Measurements from ENCODE around the gene TRAP1.

The TRAP1 gene

DNA sequence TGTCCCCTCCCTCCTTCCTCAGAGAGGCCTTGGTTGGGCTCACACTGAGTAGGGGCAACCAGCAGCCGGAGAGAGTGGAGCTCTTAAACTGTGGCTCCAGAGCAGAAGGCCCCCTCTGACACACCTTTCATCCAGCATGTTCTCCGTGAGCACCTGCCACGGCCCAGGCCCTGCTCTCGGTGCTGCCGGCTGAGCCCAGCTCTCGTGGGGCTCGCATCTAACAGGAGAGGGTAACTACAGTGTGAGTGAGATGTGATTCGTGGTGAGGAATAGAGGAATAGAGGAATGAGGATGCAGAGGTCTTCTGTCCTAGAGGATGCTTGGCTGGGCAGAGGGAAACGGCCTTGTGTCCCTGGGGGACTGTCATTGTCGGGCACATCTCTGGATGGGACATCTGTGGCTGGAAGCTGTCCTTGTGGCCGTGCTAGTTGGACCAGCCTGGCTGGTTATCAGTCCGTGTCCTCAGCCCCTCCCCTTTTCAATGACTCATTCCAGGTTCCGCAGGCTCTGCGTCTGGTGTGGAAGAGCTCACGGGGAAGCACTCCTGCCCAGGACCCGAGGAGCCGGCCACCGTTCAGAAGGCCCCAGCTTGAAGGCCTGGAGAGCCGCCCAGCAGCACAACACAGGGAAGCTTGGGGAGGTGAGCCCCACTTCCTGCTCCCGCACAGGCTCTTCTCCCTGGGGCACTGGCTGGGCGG lies 74.8 kb downstream of the TRAP1 start:
- H3K9me3 ChIP-seq (ENCODE audit: control insufficient read depth, low read length): no peaks in the 10 kb centered on the region
- 85 to 88% methylated on average over 21 of the region's 21 CpGs for WGBS, 2 experiments
- no peaks in the 10 kb centered on the region for H3K27me3 ChIP-seq (ENCODE audit: control insufficient read depth, insufficient read depth, low read length, poor library complexity, severe bottlenecking)
- peaks cover 25% of the 10 kb centered on the region for H3K4me1 ChIP-seq (ENCODE audit: control insufficient read depth, insufficient read depth, low read length)
- no peak overlapping the region for H3K4me3 ChIP-seq (ENCODE audit: insufficient read depth, low read depth, low read length)
- H3K27ac ChIP-seq (ENCODE audit: insufficient read depth, low read depth, low read length, poor library complexity, severe bottlenecking): no peak overlapping the region
- H3K36me3 ChIP-seq (ENCODE audit: control insufficient read depth, insufficient read depth, low read length): no peaks in the 10 kb centered on the region

DNA sequence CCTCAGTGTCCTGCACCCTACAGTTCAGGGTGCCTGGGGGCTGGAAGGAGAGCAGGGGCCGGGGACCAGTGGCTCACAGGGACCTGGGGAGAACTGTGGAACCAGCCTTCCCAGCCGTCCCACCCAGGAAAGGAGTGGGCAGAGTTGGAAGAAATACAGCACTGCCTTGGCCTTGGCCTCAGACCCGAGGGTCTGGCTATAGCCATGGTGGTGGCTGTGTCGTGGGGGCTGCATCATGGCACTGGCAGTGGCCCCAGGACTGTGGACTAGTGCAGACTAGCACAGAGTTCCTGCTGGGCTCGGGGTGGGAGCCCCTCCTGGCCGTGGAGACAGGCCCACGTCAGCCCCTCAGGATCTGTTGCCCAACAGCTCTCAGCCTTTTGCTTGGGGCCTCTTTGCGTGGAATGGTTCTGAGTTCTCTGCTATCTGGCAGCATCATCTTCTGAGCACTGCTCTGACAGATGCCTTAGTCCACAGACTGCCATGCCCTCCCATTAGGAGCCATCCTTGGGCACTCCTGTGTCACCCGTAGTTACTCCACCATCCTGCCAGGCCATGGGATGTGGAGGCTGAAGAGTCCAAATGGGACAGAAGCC lies 75.4 kb downstream of the TRAP1 start:
- H3K36me3 ChIP-seq (ENCODE audit: control insufficient read depth, insufficient read depth, low read length): no peaks in the 10 kb centered on the region
- H3K27me3 ChIP-seq (ENCODE audit: control insufficient read depth, insufficient read depth, low read length, poor library complexity, severe bottlenecking): no peaks in the 10 kb centered on the region
- 93 to 95% methylated on average over 9 of the region's 9 CpGs for WGBS, 2 experiments
- no peak overlapping the region for H3K27ac ChIP-seq (ENCODE audit: insufficient read depth, low read depth, low read length, poor library complexity, severe bottlenecking)
- no peaks in the 10 kb centered on the region for H3K9me3 ChIP-seq (ENCODE audit: control insufficient read depth, low read length)
- peaks cover 24% of the 10 kb centered on the region for H3K4me1 ChIP-seq (ENCODE audit: control insufficient read depth, insufficient read depth, low read length)
- no peak overlapping the region for H3K4me3 ChIP-seq (ENCODE audit: insufficient read depth, low read depth, low read length)

DNA sequence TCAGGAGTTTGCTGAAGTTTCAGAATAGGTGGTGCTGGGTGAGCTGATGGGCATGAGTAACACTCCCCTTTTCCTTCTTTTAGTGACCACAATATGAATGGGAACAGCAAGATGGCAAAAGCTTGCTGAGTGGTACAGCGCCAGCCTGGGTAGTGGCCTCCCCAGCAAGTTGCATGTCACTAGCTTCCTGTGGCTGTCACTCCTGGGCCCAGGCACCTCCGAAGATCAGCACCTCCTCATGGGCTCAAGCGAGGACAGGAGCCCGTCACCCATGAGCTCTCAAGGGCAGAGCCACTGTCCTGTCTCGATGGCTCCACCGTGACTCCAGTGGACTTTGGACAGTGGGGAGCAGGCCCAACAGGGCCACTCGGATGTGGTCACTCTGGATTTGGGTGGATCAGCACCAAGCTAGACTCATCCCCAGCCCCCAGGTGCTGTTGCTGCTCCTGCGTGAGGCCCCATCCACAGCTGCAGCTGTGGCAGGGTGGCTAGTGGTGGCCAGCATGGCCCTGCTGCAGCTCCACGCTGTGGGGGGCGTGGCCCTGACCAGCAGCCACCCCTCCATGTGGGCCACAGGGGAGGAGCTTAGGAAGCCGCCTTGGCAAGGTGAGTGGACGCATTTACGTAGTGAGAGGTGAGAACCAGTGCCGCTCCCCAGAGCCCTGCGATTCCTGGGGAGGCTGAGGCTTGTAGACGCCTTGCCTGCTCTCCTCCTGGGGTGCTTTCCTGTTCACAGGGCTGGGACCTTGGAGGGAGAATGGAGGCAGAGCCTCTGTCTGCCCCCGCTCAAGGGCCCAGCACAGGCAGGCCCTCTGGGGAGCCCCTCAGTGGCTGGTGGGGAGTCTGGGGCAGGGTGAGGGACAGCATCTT lies 76.5 kb downstream of the TRAP1 start:
- no peak overlapping the region for H3K4me3 ChIP-seq (ENCODE audit: insufficient read depth, low read depth, low read length)
- H3K27me3 ChIP-seq (ENCODE audit: control insufficient read depth, insufficient read depth, low read length, poor library complexity, severe bottlenecking): no peaks in the 10 kb centered on the region
- H3K27ac ChIP-seq (ENCODE audit: insufficient read depth, low read depth, low read length, poor library complexity, severe bottlenecking): no peak overlapping the region
- 94% methylated on average over 17 of the region's 17 CpGs for WGBS, 2 experiments
- H3K36me3 ChIP-seq (ENCODE audit: control insufficient read depth, insufficient read depth, low read length): no peaks in the 10 kb centered on the region
- H3K4me1 ChIP-seq (ENCODE audit: control insufficient read depth, insufficient read depth, low read length): peaks cover 14% of the 10 kb centered on the region
- no peaks in the 10 kb centered on the region for H3K9me3 ChIP-seq (ENCODE audit: control insufficient read depth, low read length)

DNA sequence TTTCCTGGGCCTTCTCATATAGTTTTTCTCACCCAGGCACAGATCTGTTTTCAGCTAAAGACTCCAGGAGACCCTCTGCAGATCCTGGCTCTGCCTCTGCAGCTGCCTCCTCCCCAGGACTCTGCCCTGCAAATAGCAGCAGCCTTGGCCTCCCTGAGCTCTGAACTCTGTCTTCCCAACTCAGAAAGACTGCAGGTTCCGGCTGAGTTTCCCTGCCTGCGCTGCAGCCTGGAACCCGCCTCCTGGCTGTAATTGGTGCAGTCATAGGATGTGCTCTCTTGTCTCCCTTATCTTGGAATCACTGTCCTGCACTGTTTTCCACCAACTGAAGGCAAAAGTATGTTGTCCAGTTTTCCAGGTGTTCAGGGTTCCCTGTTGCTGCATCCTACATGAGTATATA lies 77.1 kb downstream of the TRAP1 start:
- Histone ChIP-seq H3K9me3 (ENCODE audit: control insufficient read depth, low read length) (no peaks in the 10 kb centered on the region), H3K27ac (ENCODE audit: insufficient read depth, low read depth, low read length, poor library complexity, severe bottlenecking) (no peak overlapping the region), H3K27me3 (ENCODE audit: control insufficient read depth, insufficient read depth, low read length, poor library complexity, severe bottlenecking) (no peaks in the 10 kb centered on the region), H3K4me3 (ENCODE audit: insufficient read depth, low read depth, low read length) (no peak overlapping the region), H3K4me1 (ENCODE audit: control insufficient read depth, insufficient read depth, low read length) (peaks cover 7% of the 10 kb centered on the region), H3K36me3 (ENCODE audit: control insufficient read depth, insufficient read depth, low read length) (no peaks in the 10 kb centered on the region)
- WGBS, 2 experiments: 82 to 84% methylated on average over 3 of the region's 3 CpGs

DNA sequence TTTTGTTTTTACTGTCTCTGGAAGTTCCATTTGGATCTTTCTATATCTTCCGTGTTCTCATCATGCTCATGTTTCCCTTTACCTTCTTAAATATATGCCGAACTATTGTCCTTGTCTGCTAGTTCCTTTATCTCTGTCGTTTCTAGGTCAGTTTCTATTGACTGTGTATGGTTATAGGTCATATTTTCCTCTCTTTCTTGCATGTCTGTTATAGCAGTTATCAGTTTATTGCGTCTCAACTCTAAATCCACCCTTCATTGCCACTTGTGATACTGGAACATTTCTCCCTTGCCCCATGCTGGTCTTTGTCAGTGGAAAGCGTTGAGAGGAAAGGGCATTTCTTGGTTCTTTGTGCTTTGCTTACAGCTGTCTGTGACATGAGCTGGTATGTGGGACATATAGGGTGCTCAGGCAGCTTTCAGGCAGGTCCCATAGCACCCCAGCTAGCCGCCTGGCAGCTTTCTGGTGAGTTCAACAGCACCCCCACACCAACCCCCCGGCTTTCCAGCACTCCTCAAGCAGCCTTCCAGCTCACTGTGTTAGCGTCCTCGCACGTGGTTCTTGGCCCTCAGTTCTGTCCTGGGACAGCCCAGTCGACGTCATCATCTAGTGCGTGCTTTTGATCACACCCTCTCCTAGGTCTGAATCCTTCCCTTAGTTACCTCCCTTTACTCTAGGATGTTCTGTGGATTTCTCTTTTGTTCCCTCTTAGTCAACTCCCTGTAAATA lies 78.2 kb downstream of the TRAP1 start:
- WGBS, 2 experiments: 82 to 84% methylated on average over 12 to 13 of the region's 13 CpGs

DNA sequence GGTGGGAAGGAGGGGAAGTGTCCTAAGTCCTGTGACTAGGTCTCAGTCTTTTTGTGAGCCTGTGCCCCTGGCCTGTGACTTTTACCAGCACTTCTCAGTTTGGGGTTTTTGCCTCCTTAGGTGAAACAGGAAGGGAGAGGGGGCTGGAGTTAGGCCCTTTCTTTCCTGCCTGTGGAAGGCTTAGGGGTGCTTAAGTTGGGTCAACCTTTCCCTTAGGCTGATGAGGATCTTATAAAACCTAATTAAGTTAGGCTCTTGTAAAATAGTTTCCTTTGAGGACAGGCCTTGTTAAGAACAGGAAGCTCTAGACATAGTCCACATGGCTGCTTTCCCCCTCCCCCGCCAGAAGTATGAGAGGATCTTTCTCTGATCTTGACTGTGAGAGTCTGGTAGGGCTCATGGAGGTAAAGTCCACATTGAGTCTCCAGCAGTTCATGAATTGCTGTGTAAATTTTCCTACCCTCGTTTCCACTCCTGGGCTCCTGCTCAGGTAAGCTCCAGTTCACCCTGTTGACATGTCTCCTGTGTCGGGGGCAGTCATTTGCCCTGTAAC lies 79.9 kb downstream of the TRAP1 start:
- H3K4me1 ChIP-seq (ENCODE audit: control insufficient read depth, insufficient read depth, low read length): peaks cover 4% of the 10 kb centered on the region
- H3K27ac ChIP-seq (ENCODE audit: insufficient read depth, low read depth, low read length, poor library complexity, severe bottlenecking): no peak overlapping the region
- 83 to 84% methylated on average over 3 of the region's 3 CpGs for WGBS, 2 experiments
- H3K9me3 ChIP-seq (ENCODE audit: control insufficient read depth, low read length): no peaks in the 10 kb centered on the region
- H3K36me3 ChIP-seq (ENCODE audit: control insufficient read depth, insufficient read depth, low read length): no peaks in the 10 kb centered on the region
- H3K4me3 ChIP-seq (ENCODE audit: insufficient read depth, low read depth, low read length): no peak overlapping the region
- H3K27me3 ChIP-seq (ENCODE audit: control insufficient read depth, insufficient read depth, low read length, poor library complexity, severe bottlenecking): no peaks in the 10 kb centered on the region

More for the DNA sequence above, 78.2 kb downstream of the TRAP1 start:
- H3K27me3 ChIP-seq (ENCODE audit: control insufficient read depth, insufficient read depth, low read length, poor library complexity, severe bottlenecking): no peaks in the 10 kb centered on the region
- peaks cover 4% of the 10 kb centered on the region for H3K4me1 ChIP-seq (ENCODE audit: control insufficient read depth, insufficient read depth, low read length)
- no peak overlapping the region for H3K4me3 ChIP-seq (ENCODE audit: insufficient read depth, low read depth, low read length)
- H3K36me3 ChIP-seq (ENCODE audit: control insufficient read depth, insufficient read depth, low read length): no peaks in the 10 kb centered on the region
- no peak overlapping the region for H3K27ac ChIP-seq (ENCODE audit: insufficient read depth, low read depth, low read length, poor library complexity, severe bottlenecking)
- no peaks in the 10 kb centered on the region for H3K9me3 ChIP-seq (ENCODE audit: control insufficient read depth, low read length)

DNA sequence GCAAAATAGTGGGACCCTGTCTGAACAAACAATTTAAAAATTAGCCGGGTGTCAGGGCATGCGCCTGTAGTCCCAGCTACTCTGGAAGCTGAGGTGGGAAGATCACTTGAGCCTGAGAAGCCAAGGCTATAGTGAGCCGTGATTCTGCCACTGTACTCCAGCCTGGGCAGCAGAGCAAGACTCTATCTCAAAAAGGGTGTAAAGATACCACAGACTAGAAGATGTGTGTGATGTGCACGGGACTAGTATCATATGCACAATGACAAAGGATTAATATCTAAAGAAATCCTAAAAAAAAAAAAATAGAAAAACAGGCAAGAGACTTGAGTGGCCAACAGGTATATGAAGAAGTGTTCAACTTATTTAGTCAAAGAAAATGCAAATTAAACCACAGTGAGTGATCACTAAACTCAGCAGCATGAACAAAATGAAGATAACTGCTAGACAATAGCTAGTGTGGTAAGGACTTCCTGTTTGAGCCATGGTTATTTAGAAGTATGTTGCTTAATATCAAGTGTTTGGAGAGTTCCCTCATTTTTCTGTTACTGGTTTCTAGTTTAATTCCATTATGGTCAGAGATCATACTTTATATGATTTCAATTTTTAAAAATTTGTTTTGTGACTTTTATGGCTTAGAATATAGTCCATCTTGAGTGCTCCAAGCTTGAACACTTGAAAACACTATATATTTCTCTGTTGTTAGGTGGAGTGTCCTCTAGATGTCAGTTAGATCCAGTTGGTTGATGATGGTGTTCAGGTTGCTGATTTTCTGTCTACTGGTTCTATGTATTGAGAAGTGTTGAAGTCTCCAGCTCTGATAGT lies 91.2 kb downstream of the TRAP1 start:
- Histone ChIP-seq H3K9me3 (ENCODE audit: control insufficient read depth, low read length) (no peaks in the 10 kb centered on the region), H3K4me1 (ENCODE audit: control insufficient read depth, insufficient read depth, low read length) (no peaks in the 10 kb centered on the region), H3K27me3 (ENCODE audit: control insufficient read depth, insufficient read depth, low read length, poor library complexity, severe bottlenecking) (no peaks in the 10 kb centered on the region), H3K36me3 (ENCODE audit: control insufficient read depth, insufficient read depth, low read length) (no peaks in the 10 kb centered on the region), H3K4me3 (ENCODE audit: insufficient read depth, low read depth, low read length) (no peak overlapping the region), H3K27ac (ENCODE audit: insufficient read depth, low read depth, low read length, poor library complexity, severe bottlenecking) (no peak overlapping the region)
- WGBS, 2 experiments: 91 to 96% methylated on average over 3 to 4 of the region's 4 CpGs

DNA sequence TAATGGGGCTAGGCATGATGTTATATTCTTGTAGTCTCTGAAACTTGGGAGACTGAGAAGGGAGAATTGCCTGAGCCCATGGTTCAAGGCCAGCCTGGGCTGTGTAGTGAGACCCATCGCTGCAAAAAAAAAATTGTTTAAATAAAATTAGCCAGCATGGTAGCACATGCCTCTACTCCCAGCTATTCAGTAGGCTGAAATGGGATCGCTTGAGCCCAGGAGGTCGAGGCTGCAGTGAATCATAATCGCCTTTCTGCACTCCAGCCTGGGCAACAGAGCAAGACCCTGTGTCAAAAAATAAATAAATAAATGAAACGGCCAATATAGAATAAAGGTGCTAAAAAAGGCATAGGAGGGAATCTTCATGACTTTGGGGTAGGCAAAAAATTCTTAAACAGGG lies 92.0 kb downstream of the TRAP1 start:
- Histone ChIP-seq H3K4me1 (ENCODE audit: control insufficient read depth, insufficient read depth, low read length) (no peaks in the 10 kb centered on the region), H3K27ac (ENCODE audit: insufficient read depth, low read depth, low read length, poor library complexity, severe bottlenecking) (no peak overlapping the region), H3K36me3 (ENCODE audit: control insufficient read depth, insufficient read depth, low read length) (no peaks in the 10 kb centered on the region), H3K4me3 (ENCODE audit: insufficient read depth, low read depth, low read length) (no peak overlapping the region), H3K9me3 (ENCODE audit: control insufficient read depth, low read length) (no peaks in the 10 kb centered on the region), H3K27me3 (ENCODE audit: control insufficient read depth, insufficient read depth, low read length, poor library complexity, severe bottlenecking) (no peaks in the 10 kb centered on the region)
- WGBS, 2 experiments: 95 to 97% methylated on average over 5 of the region's 5 CpGs

DNA sequence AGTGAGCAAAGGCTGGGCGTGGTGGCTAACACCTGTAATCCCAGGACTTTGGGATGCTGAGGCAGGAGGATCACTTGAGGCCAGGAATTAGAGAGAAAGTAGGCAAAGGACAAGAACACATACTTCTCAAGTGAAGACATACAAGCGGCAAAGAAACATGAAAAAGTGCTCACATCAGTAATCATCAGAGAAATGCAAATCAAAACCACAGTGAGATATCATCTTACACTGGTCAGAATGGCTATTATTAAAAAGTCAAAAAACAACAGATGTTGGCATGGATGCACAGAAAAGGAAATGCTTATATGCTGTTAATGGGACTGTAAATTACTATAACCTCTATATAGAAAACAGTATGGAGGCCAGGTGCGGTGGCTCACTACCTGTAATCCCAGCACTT lies 93.7 kb downstream of the TRAP1 start:
- Histone ChIP-seq H3K27me3 (ENCODE audit: control insufficient read depth, insufficient read depth, low read length, poor library complexity, severe bottlenecking) (no peaks in the 10 kb centered on the region), H3K4me1 (ENCODE audit: control insufficient read depth, insufficient read depth, low read length) (no peaks in the 10 kb centered on the region), H3K27ac (ENCODE audit: insufficient read depth, low read depth, low read length, poor library complexity, severe bottlenecking) (no peak overlapping the region), H3K9me3 (ENCODE audit: control insufficient read depth, low read length) (no peaks in the 10 kb centered on the region), H3K4me3 (ENCODE audit: insufficient read depth, low read depth, low read length) (no peak overlapping the region), H3K36me3 (ENCODE audit: control insufficient read depth, insufficient read depth, low read length) (no peaks in the 10 kb centered on the region)
- WGBS, 2 experiments: 91 to 95% methylated on average over 3 of the region's 3 CpGs

Measured in ectodermal cell (in vitro differentiated cells).